ENCODE results near the gene CAPN15. TPM values are rescaled to one million over a fixed set of nuclear protein-coding genes. Genes with fewer than 3 reads are reported as not detected.

CAPN15 gene
- total RNA-seq, 1 experiment from 2014 or later, result 7.1 TPM

DNA sequence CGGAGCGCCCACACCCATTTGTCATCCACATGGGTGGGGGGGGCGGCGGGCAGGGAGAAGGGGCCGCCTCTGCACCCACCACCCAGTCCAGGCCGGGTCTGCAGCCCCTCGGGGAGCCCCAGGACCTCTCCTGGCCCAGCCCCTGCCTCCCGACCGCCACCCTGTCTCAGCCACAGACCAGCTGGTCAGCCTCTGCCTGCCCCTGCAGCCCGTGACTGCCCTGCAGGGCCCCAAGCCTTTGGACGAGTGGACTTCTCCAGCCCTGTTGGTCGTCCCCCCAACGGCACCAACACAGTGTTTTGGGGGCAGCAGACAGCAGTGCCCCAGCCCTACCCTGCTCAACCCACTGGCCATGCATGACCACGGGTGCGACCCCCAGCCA lies 33.9 kb downstream of the CAPN15 start:
- DNase-seq (ENCODE audit: low read depth), result no peak

DNA sequence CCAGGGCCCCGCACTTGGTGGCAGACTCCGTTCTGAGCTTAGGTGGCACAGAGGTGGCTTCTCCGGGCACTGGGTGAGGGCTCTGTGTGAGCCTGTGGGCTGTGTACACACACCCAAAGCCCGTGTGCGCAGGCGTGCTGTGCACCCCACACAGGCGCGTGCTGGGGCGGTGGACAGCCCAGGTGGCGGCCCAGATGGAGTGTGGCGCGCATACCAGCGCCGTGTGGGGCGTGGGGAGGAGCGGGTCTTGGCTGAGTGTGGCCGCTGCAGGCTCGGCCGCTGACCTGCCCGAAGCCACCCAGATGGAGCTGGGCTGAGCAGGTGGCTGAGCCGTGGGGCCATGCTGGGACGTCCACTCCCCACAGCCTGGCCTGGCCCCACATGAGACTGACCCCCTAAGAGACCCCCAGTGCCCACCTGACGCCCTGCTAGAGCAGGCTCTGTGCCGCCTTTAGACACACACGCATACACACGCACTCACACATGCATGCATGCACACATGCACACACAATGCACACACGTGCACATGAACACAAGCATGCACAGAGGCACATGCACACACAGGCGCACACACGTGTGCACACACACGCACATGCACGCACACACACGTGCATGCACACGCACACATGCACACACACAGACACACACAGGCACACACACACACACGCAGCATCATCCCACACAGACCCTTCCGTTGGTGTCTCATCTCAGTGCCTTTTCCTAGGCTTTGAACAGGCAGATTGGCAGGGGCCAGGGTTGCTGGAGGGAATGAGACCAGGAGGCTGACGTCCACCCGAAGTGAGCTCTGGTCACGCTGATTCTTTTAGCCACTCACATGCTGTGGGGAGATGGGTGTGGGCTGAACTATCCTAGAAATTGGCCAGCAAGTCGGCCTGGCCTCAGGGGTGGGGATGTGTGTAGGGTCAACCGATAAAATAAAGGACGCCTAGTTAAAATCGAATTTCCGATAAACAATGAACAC lies 34.7 kb downstream of the CAPN15 start:
- DNase-seq (ENCODE audit: low read depth), result no peak

DNA sequence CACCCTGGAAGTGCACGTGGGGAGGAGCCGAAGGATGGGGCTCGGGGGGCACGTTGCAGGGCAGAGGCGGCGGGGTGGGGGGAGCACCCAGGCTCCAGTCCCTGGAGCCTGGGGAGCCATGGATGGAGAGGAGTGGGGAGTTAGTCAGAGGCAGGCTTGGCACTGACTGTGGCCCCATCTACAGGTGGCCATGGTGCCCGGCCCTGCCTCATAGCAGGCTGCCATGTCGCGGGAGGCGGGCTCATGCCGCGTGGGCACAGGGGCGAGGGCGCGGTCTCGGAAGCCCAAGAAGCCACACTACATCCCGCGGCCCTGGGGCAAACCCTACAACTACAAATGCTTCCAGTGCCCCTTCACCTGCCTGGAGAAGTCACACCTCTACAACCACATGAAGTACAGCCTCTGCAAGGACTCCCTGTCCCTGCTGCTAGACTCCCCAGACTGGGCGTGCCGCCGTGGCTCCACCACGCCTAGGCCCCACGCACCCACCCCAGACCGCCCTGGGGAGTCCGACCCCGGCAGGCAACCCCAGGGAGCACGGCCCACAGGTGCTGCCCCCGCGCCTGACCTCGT lies 35.6 kb downstream of the CAPN15 start:
- no peak for DNase-seq (ENCODE audit: low read depth)

DNA sequence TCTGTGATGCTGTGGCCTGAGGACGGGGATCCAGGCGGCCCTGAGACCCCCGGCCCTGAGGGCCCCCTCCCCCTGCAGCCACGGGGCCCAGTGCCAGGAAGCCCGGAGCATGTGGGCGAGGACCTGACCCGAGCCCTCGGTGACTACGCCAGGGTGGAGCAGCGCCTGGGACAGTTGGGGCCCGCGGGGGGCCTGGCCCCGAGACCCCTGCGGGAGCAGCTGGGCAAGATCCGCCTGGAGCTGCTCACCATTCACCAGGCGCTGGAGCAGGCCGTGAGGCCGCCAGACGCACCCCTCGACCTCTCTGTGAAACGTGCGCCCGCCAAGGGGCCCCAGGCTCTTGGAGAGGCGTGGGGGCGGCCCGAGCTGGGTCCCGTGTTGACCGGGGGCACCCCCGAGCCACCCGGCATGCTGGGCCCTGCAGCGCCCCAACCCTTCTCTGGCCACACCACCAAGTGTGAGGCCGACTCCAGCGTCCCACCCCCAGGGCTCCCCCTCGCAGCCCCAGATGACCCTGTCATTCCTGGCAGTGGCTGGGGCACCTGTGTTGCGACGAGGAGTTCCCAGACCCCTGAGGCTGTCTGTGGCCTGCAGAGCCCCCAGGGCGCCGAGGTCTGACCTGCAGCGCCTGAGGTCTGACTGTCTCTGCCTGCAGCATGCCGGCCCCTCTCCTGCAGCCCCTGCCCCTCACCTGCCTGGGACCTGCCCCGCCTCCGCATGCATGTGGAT lies 37.3 kb downstream of the CAPN15 start:
- no peak for DNase-seq (ENCODE audit: low read depth)

DNA sequence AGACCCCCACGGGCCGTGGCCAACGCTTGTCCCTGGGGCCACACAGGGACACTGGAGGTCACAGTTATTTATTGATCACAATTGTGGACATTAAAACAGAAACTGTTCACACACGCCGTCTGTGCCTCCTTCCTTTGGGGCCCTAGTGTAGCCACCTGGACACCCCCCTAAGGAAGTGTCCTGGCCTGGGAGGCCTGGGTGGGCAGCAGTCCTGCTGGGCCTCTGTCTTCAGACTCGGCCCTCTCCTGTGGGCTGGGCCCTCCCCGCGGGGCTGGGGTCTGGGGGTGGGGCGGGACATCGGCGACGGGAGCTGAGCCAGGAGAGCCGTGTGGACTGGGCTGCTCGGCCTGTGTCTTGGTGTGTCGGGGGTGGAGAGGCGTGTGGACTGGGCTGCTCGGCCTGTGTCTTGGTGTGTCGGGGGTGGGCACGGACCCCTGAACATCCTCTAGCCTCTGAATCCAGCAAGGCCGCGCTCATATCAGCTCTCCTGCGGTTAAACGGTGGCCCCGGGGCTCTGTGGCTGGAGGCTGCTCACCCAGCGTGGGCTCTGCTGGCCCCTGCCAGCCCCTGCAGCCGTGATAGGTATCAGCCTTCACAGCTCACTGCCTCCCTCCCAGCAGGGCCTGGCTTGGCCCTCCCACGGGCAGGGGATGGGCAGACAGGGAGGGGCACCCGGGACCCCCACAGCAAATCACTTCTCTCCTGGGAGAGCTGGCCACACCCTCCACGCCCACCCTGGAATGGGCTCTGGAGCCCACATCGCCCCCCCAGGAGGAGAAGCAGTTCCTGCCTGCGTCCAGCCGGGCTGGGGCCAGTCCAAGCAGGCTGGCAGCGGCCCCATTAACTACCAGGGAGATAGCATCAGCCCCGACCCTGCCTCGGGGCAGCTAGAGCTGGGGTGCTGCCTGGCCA lies 38.2 kb downstream of the CAPN15 start:
- DNase-seq (ENCODE audit: low read depth), result no peak

DNA sequence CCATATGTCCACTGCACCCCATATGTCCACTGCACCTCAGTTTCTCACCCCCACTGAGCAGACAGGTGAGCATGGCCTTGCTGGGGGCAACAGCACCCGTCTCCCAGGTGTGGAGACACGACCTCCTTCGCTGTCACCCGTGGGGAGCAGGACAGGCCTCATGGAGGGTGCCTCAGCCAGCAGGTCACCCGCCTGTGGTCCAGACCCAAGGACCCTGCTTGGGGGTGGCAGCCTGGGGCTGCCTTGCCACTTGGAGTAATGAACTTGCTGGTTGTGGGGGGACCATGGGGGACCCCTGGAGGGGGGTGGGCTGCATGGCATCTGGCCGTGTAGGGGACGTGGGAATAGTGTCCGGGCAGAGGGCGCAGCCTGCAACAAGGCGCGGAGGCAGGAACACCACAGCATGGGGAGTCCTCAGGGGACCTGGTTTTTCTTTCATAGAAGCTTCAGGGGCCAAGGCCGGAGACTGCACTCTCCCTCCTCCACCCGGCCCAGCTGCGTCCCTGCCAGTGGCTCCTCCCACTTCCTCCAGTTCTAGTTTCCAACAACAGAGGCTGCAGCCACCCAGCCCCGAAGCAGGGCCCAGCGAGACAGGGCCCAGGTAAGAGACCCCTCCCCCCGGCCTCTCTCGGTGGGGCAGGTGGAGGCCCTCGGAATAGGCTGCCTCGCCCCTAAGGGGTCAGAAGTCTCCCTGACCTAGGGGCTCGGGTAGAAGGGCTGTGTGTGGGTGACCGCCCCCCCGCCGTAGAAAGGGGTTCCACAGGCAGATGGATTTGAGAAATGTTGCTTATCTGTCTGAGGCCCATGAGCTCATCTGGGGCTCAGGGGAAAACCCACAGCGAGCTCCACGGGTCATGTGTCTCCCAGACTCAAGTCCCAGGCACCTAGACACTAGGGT lies 39.2 kb downstream of the CAPN15 start, which contains the start of gene NHLRC4:
TSS of gene NHLRC4 (plus strand) at position 531 of the 898 bp plus-strand sequence. CDS start 1,043 bp downstream, outside the sequence.
- DNase-seq (ENCODE audit: low read depth), result peak; percentile 39

DNA sequence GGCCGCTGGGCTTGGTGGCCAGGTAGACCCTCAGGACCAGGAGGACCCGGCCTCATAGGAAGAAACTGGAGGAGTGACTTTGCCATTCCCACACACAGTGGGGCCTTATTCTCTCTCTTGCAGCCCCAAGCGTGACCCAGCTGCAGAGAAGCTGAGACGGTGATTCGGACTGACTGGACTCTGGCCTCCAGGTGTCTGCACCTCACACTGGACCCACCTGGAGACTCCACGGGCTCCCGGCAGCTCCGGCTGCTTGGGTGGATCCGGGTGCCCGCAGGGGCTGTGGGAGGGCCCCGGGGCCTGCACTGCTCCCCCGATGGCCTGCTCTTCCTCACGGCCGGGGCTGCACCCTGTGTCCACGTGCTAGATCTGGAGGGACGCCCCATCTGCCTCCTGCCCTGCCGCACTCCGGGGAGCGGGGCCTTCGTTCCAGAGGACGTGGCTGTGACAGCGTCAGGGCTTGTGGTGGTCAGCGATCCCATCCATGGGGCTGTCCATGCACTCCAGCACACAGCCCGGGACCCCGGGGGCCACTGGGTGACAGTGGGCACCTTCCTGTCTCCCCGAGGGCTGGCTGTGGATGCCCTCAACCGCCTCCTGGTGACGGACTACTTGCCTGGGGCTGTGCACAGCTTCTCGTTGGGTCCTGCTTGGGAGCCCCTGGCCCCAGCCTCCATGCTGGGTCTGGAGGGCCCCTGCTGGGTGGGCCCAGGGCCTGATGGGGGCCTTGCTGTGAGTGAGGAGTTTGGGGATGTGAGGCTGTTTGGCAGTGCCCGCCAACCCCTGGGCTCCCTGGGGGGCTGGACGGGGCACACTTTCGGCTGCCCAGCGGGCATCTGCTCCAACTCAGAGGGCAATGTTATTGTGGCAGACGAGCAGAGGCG lies 40.1 kb downstream of the CAPN15 start:
- no peak for DNase-seq (ENCODE audit: low read depth)

DNA sequence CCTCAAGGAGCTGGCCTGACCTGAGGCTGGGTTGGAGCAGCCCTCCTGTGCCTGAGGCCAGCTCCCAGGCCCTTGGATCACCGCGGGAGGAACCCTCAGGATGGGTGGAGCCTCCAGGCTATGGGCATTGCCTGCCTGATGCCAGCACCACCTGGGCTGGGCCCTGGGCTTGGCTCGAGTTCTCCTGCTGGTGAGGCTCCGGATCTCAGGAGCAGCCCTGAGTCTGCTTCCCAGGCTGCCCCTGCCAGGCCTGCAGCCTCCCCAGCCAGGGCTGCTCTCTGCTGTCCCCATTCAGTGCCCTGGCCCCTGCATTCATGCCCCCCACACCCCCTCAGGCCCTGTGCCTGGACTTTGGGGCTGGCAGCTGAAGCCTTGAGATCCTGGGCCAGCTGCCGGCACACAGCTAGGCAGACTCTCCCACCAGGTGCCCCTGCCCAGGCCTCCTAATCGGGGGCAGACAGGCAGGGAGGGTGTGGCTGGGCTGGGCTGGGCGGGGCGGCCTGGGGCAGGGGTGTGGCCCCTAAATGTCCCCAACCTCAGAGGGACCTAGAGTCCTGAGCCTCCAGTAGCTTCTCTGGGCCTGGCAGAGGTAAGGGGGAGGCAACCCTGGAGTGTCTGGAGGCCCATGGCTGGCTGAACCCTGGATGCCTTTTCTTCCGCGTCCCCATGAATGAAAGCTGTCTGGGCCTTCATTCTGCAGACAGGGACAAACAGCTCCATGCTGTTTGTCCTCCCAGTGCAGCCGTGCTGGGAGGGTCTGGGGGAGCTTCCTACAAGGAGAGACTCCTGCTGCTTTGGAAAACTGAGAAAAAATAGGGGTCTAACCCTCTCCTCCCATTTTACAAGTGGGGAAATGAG lies 41.1 kb downstream of the CAPN15 start:
- DNase-seq (ENCODE audit: low read depth), result no peak

DNA sequence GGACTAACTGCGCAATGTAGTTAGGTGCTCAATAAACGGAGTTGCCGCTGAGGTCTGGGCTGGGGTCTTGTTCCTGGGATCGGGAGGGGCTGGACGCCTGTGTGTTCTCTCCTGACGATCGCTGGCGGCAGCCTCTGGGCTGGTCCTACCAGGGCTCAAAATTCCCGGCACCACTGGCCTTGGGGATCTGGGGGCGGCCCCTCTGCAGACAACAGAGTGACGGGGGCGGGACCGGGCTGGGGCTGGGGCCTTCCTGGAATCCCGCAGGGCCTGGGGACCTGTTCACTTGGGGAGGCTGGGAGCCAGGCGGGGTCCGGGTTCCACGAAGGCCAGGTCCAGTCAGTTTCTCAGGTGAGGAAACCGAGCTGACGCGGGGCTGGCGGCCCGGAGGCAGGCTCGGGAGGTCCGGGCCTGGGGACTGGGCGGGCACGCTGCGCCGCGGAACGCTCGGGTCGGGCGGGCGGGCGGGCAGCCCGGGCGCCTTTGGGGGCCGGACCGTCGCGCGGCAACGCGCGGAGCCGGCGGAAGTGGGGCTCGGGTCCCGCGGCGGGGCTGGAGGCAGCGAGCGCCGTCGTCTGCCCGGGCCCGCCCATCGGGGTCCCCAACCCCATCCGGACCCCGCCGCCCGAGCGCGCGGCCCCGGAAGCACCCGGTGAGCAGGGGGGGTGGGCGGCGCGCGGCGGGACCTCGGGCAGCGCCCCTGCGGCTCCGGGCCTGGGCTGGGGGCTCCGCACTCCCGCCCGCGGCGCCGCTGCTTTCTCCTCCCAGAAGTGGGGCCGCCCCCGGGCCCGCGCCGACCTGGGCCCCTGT lies 42.1 kb downstream of the CAPN15 start, which contains the start of gene PIGQ:
TSS of gene PIGQ (plus strand) at position 524 of the 810 bp plus-strand sequence. CDS start 4,107 bp downstream, outside the sequence.
- peak; percentile 63 for DNase-seq (ENCODE audit: low read depth)

DNA sequence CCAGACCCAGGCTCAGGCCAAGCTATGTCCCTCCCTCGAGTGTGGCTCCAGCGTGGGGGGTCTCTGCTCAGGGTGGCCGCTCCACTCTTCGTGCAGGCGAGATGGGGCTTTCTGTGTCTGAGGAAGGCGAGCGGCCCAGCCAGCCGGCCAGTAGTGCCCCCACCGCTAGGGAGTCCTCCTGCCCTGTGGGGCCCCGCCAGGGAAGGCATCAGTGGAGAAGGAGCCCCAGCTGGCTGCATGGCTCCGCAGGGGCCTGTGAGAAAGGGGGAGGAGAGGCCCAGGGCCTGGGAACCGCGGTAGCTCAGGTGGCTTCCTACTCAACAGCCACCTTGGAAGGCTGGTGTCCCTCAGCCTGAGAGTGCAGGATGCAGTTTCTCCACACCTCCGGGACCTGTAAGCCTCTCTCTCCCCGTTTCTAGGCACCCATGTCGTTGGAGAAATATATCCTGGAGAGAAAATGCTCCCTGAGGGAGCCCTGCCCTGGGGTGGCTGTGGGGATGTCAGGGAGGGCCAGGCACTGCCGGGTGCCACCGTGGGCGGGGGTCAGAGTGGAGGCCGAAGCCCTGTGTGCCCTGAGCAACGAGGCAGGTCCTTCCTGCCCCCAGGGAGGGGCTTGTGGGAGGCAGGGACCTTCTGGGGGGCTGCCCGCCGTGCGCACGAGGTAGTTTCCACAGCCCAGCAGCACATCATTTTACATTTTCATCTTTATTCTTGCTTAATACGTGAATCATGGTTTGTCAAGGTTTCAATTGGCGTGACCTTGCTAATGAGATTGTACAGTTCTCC lies 45.5 kb downstream of the CAPN15 start:
- DNase-seq (ENCODE audit: low read depth), result no peak

DNA sequence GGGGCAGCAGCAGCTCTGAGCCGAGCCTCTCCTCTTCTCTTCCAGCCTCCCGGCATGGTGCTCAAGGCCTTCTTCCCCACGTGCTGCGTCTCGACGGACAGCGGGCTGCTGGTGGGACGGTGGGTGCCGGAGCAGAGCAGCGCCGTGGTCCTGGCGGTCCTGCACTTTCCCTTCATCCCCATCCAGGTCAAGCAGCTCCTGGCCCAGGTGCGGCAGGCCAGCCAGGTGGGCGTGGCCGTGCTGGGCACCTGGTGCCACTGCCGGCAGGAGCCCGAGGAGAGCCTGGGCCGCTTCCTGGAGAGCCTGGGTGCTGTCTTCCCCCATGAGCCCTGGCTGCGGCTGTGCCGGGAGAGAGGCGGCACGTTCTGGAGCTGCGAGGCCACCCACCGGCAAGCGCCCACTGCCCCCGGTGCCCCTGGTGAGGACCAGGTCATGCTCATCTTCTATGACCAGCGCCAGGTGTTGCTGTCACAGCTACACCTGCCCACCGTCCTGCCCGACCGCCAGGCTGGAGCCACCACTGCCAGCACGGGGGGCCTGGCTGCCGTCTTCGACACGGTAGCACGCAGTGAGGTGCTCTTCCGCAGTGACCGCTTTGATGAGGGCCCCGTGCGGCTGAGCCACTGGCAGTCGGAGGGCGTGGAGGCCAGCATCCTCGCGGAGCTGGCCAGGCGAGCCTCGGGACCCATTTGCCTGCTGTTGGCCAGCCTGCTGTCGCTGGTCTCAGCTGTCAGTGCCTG lies 46.7 kb downstream of the CAPN15 start:
- no peak for DNase-seq (ENCODE audit: low read depth)

DNA sequence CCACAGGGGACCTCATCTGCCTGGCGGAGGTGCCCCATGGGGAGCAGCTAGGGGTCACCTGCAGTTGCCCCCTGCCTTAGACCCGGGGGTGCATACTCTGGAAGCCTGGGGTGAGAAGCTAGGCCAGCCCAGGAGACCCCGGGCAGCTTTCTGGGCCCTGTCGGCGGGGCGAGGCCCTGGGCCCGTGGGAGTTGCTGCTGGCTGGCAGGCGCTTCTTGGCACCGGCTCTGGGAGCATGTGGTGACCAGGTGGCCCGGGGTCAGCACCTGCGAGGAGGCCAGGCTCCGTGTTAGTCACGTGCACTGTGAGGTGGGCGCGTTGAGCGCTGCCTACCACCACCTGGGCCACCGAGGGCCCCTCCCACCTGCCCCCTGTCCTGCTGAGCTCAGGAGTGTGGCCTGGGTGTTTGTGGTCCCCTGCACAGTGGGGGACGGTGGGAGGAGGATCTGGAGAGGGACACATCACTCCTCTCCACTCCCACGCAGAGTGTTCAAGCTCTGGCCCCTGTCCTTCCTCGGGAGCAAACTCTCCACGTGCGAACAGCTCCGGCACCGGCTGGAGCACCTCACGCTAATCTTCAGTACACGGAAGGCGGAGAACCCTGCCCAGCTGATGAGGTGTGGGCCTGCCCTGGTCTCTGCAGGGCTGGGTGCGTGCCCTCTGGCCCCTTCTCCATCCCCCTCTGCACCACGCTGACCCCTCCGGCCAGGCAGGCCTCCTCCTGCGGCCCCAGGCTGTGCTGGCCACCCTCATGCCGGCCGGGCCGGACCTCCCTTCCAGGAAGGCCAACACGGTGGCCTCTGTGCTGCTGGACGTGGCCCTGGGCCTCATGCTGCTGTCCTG lies 48.1 kb downstream of the CAPN15 start:
- no peak for DNase-seq (ENCODE audit: low read depth)

DNA sequence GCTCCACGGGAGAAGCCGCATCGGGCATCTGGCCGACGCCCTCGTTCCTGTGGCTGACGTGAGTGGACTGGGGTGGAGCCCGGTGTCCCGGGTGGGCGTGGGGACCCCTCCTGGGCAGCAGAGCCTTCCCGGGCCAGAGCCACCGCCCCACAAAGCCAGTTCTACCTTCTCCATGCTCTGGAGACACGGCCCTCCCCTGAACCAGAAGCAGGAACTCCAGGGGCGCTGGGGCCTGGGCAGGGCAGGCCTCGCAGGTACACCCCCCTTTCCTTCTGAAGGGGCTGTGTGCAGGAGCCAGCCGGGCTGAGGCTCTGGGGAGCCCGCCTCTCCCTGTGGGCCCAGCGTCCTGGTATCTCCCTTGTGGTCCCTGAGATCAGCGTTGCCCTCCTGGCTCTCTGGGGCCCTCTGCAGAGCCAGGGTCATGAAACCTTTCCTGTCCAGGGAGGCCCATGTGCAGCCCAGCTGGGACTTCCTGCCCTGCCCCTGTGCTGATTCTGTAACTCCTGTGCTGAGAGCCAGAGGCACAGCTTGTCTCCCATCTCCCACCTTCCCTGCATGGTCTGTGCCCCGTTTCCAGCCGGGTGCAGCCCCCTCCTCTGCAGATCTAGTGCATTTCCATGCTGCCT lies 48.8 kb downstream of the CAPN15 start:
- no peak for DNase-seq (ENCODE audit: low read depth)

DNA sequence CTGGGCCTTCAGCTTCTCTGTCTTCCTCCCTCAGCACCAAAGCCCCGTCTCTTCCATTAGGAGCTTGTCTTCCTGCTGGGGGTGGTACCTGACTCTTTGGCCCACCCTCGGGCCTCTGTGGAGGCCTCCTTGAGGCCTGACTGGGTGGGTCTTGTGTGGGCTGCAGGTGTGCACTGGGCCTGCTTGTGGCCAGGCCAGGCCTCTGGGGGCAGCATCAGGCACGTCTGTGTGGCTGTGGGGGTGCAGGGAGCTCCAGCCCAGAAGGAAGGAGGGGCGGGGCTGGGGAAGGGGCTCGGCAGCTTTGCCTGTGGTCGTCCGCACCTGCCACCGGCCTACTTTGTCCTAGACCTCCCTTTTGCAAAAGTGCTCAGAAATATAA lies 49.3 kb downstream of the CAPN15 start:
- no peak for DNase-seq (ENCODE audit: low read depth)

All from RPMI7951 (cell line).